Effector CD8-positive, alpha-beta T cell (primary cell): Measurements from ENCODE around the gene TARS3.

Experiments used
- DNase-seq: peaks from one replicate; lab custom pipeline; 2025; lab: John Stamatoyannopoulos, UW

Gene TARS3

DNA sequence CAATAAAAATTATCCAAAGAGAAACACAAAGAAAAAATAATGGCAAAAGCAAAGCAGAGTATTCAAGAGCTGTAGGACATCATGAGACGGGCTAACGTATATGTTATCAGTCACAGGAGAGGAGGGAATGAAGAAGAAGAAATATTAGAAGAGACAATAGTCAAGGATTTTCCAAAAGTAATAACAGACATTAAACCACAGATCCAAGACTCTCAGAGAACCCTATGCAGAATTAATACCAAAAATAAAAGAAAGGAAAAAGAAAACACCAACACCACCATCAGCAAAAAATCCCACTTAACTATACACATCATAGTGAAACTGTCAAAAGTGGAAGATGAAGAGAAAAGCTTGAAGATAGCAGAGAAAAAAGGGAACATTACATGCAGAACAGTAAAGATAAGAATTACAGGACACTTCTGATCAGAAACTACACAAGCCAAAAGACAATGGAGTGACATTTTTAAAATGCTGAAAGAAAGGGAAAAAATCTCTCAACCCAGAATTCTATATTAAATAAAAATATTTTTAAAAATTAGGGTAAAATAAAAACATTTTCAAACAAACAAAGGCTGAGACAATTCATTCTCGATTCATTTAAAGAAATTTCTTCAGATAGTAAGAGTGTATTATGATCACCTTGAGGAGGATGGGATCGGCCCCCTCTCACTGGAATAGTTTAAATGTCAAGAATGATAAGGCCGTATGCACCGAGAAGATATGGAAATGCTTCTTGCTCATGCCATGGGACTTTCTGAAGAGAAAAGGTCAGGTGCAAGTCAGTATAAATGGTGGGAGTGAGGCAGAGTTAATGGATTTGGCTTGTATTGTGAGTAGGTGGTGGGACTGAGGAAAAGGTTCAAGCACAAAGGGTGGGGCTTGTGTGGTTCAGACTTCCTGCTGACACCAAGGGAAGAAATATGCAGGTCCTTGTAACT is 100.6 kb downstream of the TARS3 start:
- no peak for DNase-seq

DNA sequence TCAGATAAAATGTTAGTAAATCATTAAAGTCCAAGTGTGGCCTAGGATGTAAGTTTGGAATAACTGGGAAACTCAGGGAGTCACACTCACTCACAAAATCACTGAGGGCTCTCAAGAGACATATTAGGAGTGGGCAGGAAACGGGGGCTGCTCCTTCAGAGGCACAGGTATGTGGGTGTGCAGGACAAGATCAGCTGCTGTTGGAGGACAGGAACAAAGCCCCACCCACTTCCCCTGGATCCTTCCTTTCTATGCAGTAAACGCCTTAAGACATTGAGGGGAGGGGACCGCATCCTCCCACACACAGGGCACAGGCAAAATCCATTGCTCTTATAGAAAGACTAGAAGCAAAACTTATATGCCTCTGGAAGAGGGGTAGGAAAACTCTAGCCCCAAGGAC is 102.3 kb downstream of the TARS3 start:
- no peak for DNase-seq

DNA sequence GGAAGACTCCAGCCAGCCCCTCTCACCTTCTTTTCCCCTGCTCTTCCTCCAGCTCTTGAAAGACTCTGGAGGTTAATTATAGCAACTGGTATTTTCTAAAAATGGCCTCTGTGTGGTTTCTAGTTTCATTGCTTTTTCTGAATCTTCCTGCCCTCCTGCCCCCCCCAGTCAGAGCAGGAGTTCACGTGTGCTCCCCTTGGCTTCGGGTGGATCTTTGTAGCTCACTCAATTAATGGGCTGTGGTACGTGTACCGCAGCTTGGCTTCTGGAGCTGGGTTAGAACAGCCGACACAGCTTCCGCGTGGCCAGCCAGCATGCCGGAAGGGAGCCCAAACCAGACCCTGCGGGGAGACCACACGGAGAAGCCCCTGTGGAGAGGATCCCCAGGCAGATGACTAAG is 103.6 kb downstream of the TARS3 start:
- DNase-seq = no peak

GRCh38 chr15:101619615-101619865 is 104.7 kb downstream of the TARS3 start:
- no peak for DNase-seq

DNA sequence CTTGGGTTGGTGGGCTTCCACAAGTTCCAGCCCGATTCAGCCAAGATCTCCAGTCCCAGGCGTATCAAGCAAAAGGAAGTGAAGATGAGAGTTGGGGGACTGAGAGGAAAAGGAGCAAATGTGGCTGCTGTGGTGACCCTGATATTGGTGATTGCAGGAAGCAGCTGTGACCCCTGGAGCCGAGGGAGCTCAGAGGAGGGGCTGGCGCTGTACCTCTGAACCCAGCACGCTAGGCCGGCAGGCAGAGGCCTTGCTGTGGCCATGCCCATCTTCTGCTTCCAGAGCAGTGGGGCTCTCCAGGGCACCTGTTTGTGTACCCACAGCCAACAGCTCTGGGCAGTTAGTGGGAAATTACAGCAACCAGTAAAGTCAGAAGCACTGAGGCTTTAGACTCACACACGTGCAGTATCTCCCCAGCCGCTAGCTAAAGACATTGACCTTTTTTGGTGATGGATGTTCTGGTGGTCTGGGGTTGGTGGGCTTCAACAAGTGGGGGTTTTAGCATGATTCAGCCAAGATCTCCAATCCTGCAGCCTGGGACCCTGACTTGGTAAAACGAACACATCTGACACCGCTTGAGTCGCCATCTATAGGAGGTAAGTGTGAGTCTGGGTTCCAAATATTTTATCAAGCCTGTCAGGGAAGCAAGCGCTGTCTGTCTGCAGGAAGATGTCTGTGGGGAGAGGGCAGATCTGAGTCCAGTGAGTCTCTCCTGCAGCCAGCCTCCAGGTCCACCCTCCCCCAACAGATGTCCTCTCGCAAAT is 105.2 kb downstream of the TARS3 start:
- no peak for DNase-seq

GRCh38 chr15:101618076-101618475 is 106.2 kb downstream of the TARS3 start:
- no peak for DNase-seq

GRCh38 chr15:101617390-101617965 is 106.8 kb downstream of the TARS3 start:
- no peak for DNase-seq

- no peak for DNase-seq
Measured at GRCh38 chr15:101615986-101616848, 108.1 kb downstream of the TARS3 start.

- no peak for DNase-seq
Measured at GRCh38 chr15:101615414-101615985, 108.8 kb downstream of the TARS3 start.

DNA sequence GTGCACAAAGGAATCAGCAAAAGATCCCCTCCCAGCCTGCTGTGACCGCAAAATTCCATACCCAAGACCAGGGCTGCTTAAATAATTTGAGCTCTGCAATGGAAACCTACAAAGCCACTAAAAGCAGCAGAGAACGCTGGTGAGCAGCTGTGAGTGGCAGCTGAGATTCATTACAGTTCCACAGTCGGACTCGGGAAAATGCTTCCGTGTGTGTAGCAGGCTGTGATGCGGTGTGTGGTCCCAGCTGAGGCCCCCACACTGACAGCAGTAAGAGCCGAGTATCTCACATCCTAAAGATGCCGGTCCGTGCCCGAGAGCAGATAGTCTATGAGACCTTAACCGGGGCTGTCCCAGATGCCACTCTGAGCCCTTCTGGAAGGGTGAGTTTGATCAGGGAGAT is 109.5 kb downstream of the TARS3 start:
- no peak for DNase-seq

DNA sequence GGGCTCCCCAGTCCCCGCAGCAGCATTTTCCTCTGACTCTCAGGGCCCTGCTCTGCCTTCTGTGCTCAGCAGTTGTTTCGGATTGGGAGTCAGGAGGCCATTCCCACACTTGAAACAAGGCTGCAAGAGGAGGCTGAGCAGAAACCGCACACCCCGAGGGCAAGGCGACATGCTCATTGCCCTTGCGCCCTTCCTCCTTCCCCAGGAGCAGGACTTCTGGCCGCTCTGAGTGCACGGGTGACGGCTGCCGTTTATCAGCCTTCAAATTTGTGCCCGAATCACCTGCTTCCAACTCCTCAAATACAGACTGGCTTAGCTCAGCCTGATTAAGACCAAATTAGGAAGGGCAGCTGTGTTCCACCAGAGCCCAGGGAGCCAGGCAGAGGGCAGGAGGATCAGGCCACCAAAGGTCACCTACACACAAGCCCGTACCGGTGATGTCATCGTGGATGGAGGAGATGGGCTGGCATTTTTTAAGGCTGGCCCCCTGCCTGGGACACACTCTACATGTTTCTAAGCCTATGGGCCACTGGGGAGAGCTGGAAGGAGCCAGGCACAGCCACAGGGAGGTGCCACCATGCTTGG is 110.2 kb downstream of the TARS3 start:
- DNase-seq = no peak

GRCh38 chr15:101613130-101614000 is 110.9 kb downstream of the TARS3 start:
- no peak for DNase-seq

- DNase-seq = no peak
Measured at GRCh38 chr15:101612676-101613075, 111.6 kb downstream of the TARS3 start.

DNA sequence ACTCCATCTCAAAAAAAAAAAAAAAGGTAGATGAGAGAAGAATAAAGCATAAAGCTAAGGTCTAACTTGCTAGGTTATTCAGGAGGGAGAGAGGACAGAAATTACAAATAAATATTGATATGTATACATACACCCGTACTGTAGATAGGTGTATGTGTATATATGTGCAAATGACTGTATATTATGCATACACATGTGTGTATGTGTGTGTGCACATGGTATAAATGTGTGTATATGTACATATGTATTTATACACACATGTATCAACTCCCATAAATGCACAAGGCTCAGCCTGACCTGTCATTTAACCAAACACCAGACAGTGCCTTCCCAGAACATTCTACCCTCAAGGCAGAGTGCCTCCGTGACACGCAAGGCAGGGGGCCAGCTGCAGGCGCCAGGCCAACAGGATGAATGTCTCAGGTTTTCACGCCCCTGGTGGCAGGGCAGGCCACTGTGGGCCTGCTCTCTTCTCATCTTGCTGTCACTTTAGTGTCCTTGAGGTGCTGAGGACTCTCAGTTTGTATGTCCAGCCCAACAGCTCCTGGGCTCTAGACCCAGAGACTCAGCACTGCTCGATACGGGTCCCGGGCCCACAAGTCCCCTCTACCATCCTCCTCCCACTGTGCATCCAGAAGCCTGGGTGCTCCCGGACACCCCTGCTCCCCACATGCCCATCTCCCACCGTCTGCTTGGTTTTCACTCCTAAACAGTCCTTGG is 112.5 kb downstream of the TARS3 start:
- no peak for DNase-seq

- DNase-seq = no peak
Measured at GRCh38 chr15:101611007-101611406, 113.3 kb downstream of the TARS3 start.

DNA sequence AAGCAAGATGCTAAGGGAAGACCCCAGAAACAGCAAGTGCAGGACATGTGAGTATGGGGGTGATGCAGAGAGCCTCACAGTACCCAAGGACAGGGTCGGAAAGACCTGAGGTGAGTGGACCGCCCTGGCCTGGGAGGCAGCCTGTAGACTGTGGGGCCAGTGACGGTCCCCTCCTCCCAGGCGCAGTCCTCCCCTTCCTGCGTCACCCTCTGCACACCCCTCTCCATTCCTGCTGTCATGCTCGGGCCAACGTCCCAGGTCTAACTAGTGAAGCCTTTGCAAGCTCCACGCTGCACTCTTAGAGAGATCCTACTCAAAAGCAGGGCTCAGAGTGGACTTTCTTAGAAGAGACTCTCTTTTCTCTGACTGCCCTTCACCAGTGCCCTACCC is 113.7 kb downstream of the TARS3 start:
- no peak for DNase-seq

- DNase-seq = no peak
Measured at GRCh38 chr15:101609742-101610610, 114.3 kb downstream of the TARS3 start.

- no peak for DNase-seq
Measured at GRCh38 chr15:101608201-101608600, 116.1 kb downstream of the TARS3 start.

DNA sequence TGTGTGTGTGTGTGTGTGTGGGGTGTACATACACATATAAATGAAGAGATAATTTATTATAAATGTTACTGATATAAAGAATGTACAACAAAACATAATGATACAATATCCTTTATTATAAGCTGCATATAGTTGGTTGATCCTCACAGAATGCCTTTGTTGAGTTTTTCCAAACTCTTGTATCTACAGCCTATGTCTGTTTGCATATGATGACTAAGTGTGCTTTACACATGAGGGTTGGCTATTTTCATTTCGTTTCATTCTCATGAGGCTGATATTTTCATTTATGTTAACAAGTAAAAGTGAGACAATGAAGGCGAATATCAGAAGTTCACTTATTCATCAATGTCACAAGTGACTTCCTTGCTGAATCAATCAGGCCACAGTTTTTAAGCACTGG is 117.2 kb downstream of the TARS3 start:
- DNase-seq = no peak
